WTC11 (cell line): ENCODE results near the gene KDM4C. TPM values are rescaled to one million over a fixed set of nuclear protein-coding genes. Genes with fewer than 3 reads are reported as not detected.
A peak's percentile ranks its signal among the peaks of the same experiment; 100 is the strongest.

ENCODE experiments used
- ATAC-seq: fragments of 200-7000 bp; cut with Tn5 transposase; 2 replicates; pipeline ENCODE4 v1.10.0; 2021; ENCODE audit warnings: mild to moderate bottlenecking, moderate library complexity
- CTCF ChIA-PET: fragments of 300-600 bp; sonication (Branson Sonifier 250); formaldehyde crosslinking; loops from one replicate; lab custom pipeline; 2021; ENCODE audit warnings: antibody characterized with exemption; lab: Charles Lee
- POLR2A ChIA-PET: fragments of 350-600 bp; sonication (Branson Sonifier 250); formaldehyde crosslinking; loops from one replicate; lab custom pipeline; 2021; ENCODE audit warnings: antibody characterized with exemption; lab: Charles Lee
- DNase-seq: peaks from one replicate; pipeline ENCODE4 v3.0.0; 2021; ENCODE audit warnings: low spot score
- H3K27ac Mint-ChIP-seq: 2 replicates; pipeline ENCODE4 v1.8.0; 2021; ENCODE audit warnings: mixed read lengths
- H3K27me3 Mint-ChIP-seq: 2 replicates; pipeline ENCODE4 v1.8.0; 2021; ENCODE audit warnings: low read depth, mild to moderate bottlenecking, moderate library complexity, mixed read lengths
- H3K36me3 Mint-ChIP-seq: 2 replicates; pipeline ENCODE4 v1.8.0; 2021; ENCODE audit warnings: mixed read lengths
- H3K4me1 Mint-ChIP-seq: 2 replicates; pipeline ENCODE4 v1.8.0; 2022; ENCODE audit warnings: mixed read lengths
- H3K4me3 Mint-ChIP-seq: 2 replicates; pipeline ENCODE4 v1.8.0; 2021; ENCODE audit warnings: mild to moderate bottlenecking, moderate library complexity, mixed read lengths
- H3K9me3 Mint-ChIP-seq: 2 replicates; pipeline ENCODE4 v1.8.0; 2021; ENCODE audit warnings: mixed read lengths
- AR ChIP-seq: fragments of 250-450 bp; sonication (Bioruptor Pico); IDR thresholded peaks from 2 replicates; pipeline ENCODE4 v1.9.0; 2021; ENCODE audit warnings: mild to moderate bottlenecking
- IRF2 ChIP-seq: sonication (generic); formaldehyde crosslinking; IDR thresholded peaks from 2 replicates; pipeline ENCODE4 v1.8.0; 2022; ENCODE audit warnings: low read depth, missing genetic modification reagents, borderline replicate concordance
- MYBL2 ChIP-seq: sonication (generic); formaldehyde crosslinking; IDR thresholded peaks from 2 replicates; pipeline ENCODE4 v1.8.1; 2023; ENCODE audit warnings: mild to moderate bottlenecking, moderate library complexity, missing genetic modification reagents
- NFYB ChIP-seq: sonication (generic); formaldehyde crosslinking; conservative IDR thresholded peaks from 2 replicates; pipeline ENCODE4 v1.8.0; 2022; ENCODE audit warnings: low read depth, missing genetic modification reagents
- PRDM15 ChIP-seq: sonication (generic); formaldehyde crosslinking; IDR thresholded peaks from 2 replicates; pipeline ENCODE4 v1.8.0; 2022; ENCODE audit warnings: missing genetic modification reagents
- ZNF263 ChIP-seq: sonication (generic); formaldehyde crosslinking; IDR thresholded peaks from 2 replicates; pipeline ENCODE4 v1.8.1; 2022; ENCODE audit warnings: low read depth, mild to moderate bottlenecking, moderate library complexity, missing genetic modification reagents
- ZNF317 ChIP-seq: sonication (generic); formaldehyde crosslinking; IDR thresholded peaks from 2 replicates; pipeline ENCODE4 v1.8.1; 2023; ENCODE audit warnings: low read depth, mild to moderate bottlenecking, moderate library complexity, missing genetic modification reagents, borderline replicate concordance
- ZNF423 ChIP-seq: fragments of 250-450 bp; sonication (Bioruptor Pico); IDR thresholded peaks from 2 replicates; pipeline ENCODE4 v2.1.2; 2022; ENCODE audit warnings: mild to moderate bottlenecking, moderate library complexity
- total RNA-seq: library from RNA; stranded (reverse); gene quantifications from 3 replicates; pipeline ENCODE4 v1.2.3, GENCODE V29; 2021
- TF ChIP-seq, protein P1 (sequence below): sonication (generic); formaldehyde crosslinking; IDR thresholded peaks from 2 replicates; pipeline ENCODE4 v1.8.1; 2023; ENCODE audit warnings: mild to moderate bottlenecking, missing genetic modification reagents, moderate library complexity
- TF ChIP-seq, protein P2 (sequence below): sonication (generic); formaldehyde crosslinking; IDR thresholded peaks from 2 replicates; pipeline ENCODE4 v1.8.0; 2023; ENCODE audit warnings: mild to moderate bottlenecking, missing genetic modification reagents
- TF ChIP-seq, protein P3 (sequence below): fragments of 250-450 bp; sonication (Bioruptor Pico); IDR thresholded peaks from 2 replicates; pipeline ENCODE4 v1.9.0; 2021; ENCODE audit warnings: mild to moderate bottlenecking, borderline replicate concordance
- TF ChIP-seq, protein P4 (sequence below): fragments of 250-450 bp; sonication (Bioruptor Pico); conservative IDR thresholded peaks from 2 replicates; pipeline ENCODE4 v1.9.0; 2021; ENCODE audit warnings: mild to moderate bottlenecking
- TF ChIP-seq, protein P5 (sequence below): sonication (generic); formaldehyde crosslinking; IDR thresholded peaks from 2 replicates; pipeline ENCODE4 v1.8.1; 2023; ENCODE audit warnings: mild to moderate bottlenecking, moderate library complexity, missing genetic modification reagents
- TF ChIP-seq, protein P6 (sequence below): sonication (generic); formaldehyde crosslinking; IDR thresholded peaks from 2 replicates; pipeline ENCODE4 v1.8.0; 2022; ENCODE audit warnings: mild to moderate bottlenecking, missing genetic modification reagents

Gene KDM4C
- total RNA-seq, 1 experiment from 2014 or later: 29.2 TPM

- TF ChIP-seq AR (CRISPR knock-in tag) (no peak), ZNF317 (CRISPR knock-in tag) (no peak), IRF2 (CRISPR knock-in tag) (no peak)
- TF ChIP-seq, protein P1, sequence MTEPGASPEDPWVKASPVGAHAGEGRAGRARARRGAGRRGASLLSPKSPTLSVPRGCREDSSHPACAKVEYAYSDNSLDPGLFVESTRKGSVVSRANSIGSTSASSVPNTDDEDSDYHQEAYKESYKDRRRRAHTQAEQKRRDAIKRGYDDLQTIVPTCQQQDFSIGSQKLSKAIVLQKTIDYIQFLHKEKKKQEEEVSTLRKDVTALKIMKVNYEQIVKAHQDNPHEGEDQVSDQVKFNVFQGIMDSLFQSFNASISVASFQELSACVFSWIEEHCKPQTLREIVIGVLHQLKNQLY (CRISPR knock-in tag): no peak
Measured at GRCh38 chr9:6942406-6942805, 184.6 kb downstream of the KDM4C start (continued).

GRCh38 chr9:6943293-6943692 lies 185.5 kb downstream of the KDM4C start:
- Mint-ChIP-seq H3K9me3 (peaks cover 18% of the 10 kb centered on the region), H3K36me3 (peaks cover 16% of the 10 kb centered on the region), H3K27me3 (no peaks in the 10 kb centered on the region), H3K27ac (peak overlapping the region; percentile 37; the same call in 1 of the 2 replicates), H3K4me1 (peaks cover 8% of the 10 kb centered on the region; the same call in 1 of the 2 replicates), H3K4me3 (no peak overlapping the region)
- DNase-seq: no peak
- ChIA-PET POLR2A (no interaction called here), CTCF (interaction anchor here (1.5 kb wide), 1 partner anchor 11 kb away, joined by 4 read pairs; no protein-coding TSS in a partner anchor)
- ATAC-seq: peak; percentile 92
- TF ChIP-seq, protein P2, sequence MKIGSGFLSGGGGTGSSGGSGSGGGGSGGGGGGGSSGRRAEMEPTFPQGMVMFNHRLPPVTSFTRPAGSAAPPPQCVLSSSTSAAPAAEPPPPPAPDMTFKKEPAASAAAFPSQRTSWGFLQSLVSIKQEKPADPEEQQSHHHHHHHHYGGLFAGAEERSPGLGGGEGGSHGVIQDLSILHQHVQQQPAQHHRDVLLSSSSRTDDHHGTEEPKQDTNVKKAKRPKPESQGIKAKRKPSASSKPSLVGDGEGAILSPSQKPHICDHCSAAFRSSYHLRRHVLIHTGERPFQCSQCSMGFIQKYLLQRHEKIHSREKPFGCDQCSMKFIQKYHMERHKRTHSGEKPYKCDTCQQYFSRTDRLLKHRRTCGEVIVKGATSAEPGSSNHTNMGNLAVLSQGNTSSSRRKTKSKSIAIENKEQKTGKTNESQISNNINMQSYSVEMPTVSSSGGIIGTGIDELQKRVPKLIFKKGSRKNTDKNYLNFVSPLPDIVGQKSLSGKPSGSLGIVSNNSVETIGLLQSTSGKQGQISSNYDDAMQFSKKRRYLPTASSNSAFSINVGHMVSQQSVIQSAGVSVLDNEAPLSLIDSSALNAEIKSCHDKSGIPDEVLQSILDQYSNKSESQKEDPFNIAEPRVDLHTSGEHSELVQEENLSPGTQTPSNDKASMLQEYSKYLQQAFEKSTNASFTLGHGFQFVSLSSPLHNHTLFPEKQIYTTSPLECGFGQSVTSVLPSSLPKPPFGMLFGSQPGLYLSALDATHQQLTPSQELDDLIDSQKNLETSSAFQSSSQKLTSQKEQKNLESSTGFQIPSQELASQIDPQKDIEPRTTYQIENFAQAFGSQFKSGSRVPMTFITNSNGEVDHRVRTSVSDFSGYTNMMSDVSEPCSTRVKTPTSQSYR (CRISPR knock-in tag): no peak
- TF ChIP-seq, protein P3, sequence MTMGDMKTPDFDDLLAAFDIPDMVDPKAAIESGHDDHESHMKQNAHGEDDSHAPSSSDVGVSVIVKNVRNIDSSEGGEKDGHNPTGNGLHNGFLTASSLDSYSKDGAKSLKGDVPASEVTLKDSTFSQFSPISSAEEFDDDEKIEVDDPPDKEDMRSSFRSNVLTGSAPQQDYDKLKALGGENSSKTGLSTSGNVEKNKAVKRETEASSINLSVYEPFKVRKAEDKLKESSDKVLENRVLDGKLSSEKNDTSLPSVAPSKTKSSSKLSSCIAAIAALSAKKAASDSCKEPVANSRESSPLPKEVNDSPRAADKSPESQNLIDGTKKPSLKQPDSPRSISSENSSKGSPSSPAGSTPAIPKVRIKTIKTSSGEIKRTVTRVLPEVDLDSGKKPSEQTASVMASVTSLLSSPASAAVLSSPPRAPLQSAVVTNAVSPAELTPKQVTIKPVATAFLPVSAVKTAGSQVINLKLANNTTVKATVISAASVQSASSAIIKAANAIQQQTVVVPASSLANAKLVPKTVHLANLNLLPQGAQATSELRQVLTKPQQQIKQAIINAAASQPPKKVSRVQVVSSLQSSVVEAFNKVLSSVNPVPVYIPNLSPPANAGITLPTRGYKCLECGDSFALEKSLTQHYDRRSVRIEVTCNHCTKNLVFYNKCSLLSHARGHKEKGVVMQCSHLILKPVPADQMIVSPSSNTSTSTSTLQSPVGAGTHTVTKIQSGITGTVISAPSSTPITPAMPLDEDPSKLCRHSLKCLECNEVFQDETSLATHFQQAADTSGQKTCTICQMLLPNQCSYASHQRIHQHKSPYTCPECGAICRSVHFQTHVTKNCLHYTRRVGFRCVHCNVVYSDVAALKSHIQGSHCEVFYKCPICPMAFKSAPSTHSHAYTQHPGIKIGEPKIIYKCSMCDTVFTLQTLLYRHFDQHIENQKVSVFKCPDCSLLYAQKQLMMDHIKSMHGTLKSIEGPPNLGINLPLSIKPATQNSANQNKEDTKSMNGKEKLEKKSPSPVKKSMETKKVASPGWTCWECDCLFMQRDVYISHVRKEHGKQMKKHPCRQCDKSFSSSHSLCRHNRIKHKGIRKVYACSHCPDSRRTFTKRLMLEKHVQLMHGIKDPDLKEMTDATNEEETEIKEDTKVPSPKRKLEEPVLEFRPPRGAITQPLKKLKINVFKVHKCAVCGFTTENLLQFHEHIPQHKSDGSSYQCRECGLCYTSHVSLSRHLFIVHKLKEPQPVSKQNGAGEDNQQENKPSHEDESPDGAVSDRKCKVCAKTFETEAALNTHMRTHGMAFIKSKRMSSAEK (CRISPR knock-in tag): no peak
- no peak for TF ChIP-seq ZNF423 (CRISPR knock-in tag)
- TF ChIP-seq, protein P4, sequence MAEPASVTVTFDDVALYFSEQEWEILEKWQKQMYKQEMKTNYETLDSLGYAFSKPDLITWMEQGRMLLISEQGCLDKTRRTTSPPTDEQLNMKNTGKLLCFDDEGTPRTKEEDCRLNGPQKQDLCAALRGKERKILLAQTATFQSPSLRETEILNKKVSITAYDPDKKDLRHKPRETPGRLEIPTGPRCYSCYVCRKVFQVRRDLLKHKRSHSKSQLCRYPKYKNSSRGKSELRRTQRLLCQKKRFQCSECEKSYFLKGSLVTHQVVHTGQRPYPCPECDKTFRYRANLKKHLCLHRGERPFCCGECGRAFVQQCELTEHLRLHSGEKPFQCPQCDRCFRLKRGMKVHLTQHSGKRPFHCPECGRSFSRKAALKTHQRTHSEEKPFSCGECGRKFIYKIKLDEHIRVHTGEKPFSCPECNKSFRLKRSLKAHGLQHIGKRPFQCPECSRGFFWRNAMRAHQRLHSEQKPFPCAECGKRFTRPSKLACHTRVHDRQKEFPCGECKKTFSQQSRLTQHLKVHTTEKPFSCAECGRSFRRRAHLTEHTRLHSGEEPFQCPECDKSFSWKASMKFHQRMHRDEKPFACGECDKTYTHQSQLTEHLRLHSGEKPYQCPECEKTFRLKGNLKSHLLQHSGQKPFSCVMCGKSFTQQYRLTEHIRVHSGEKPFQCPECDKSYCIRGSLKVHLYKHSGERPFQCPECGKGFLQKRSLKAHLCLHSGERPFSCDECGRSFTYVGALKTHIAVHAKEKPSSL (CRISPR knock-in tag): no peak
- TF ChIP-seq, protein P5, sequence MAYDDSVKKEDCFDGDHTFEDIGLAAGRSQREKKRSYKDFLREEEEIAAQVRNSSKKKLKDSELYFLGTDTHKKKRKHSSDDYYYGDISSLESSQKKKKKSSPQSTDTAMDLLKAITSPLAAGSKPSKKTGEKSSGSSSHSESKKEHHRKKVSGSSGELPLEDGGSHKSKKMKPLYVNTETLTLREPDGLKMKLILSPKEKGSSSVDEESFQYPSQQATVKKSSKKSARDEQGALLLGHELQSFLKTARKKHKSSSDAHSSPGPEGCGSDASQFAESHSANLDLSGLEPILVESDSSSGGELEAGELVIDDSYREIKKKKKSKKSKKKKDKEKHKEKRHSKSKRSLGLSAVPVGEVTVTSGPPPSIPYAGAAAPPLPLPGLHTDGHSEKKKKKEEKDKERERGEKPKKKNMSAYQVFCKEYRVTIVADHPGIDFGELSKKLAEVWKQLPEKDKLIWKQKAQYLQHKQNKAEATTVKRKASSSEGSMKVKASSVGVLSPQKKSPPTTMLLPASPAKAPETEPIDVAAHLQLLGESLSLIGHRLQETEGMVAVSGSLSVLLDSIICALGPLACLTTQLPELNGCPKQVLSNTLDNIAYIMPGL: no peak
- no peak for TF ChIP-seq ZNF263 (CRISPR knock-in tag)
- no peak for TF ChIP-seq PRDM15 (CRISPR knock-in tag)
- TF ChIP-seq NFYB: no peak
- TF ChIP-seq, protein P6, sequence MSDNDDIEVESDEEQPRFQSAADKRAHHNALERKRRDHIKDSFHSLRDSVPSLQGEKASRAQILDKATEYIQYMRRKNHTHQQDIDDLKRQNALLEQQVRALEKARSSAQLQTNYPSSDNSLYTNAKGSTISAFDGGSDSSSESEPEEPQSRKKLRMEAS: no peak
- no peak for TF ChIP-seq MYBL2 (CRISPR knock-in tag)
